Mesendoderm (in vitro differentiated cells): ENCODE results near the gene SMIM8.
A peak's percentile ranks its signal among the peaks of the same experiment; 100 is the strongest.

Experiments used
- DNase-seq: peaks from one replicate; pipeline ENCODE4 v3.0.0; 2013
- H2AK5ac ChIP-seq: 2 replicates; pipeline ENCODE4 v1.6.1; 2013; ENCODE audit warnings: low read length, inconsistent platforms
- H2BK120ac ChIP-seq: 2 replicates; pipeline ENCODE4 v1.6.1; 2013; ENCODE audit warnings: low read depth, mild to moderate bottlenecking, low read length, moderate library complexity, mixed read lengths
- H2BK15ac ChIP-seq: replicated peaks from 2 replicates; pipeline ENCODE4 v1.6.1; 2013; ENCODE audit warnings: low read depth, mild to moderate bottlenecking, moderate library complexity
- H2BK5ac ChIP-seq: 2 replicates; pipeline ENCODE4 v1.6.1; 2013; ENCODE audit warnings: low read length, inconsistent platforms
- H3K18ac ChIP-seq: 2 replicates; pipeline ENCODE4 v1.6.1; 2013; ENCODE audit warnings: mild to moderate bottlenecking, low read length, mixed read lengths
- H3K23ac ChIP-seq: one replicate; pipeline ENCODE4 v1.6.1; 2013; ENCODE audit warnings: low read length
- H3K27ac ChIP-seq: 2 replicates; pipeline ENCODE4 v1.5.1; 2013; ENCODE audit warnings: low read depth, mild to moderate bottlenecking, inconsistent platforms, low read length, moderate library complexity
- H3K27me3 ChIP-seq: 2 replicates; pipeline ENCODE4 v1.6.1; 2013; ENCODE audit warnings: low read length, control low read depth, mild to moderate bottlenecking, inconsistent platforms; ENCODE audit not compliant: insufficient read depth, poor library complexity
- H3K36me3 ChIP-seq: 2 replicates; pipeline ENCODE4 v1.6.1; 2013; ENCODE audit warnings: low read length, inconsistent platforms; ENCODE audit not compliant: control insufficient read depth, insufficient read depth
- H3K4ac ChIP-seq: one replicate; pipeline ENCODE4 v1.6.1; 2013; ENCODE audit warnings: low read depth, mild to moderate bottlenecking, low read length, moderate library complexity
- H3K4me1 ChIP-seq: 2 replicates; pipeline ENCODE4 v1.6.1; 2013; ENCODE audit warnings: low read depth, low read length, inconsistent platforms; ENCODE audit not compliant: control insufficient read depth
- H3K4me2 ChIP-seq: 2 replicates; pipeline ENCODE4 v1.6.1; 2013; ENCODE audit warnings: low read length
- H3K4me3 ChIP-seq: 2 replicates; pipeline ENCODE4 v1.5.1; 2013; ENCODE audit warnings: mild to moderate bottlenecking, low read length
- H3K56ac ChIP-seq: one replicate; pipeline ENCODE4 v1.6.1; 2013; ENCODE audit warnings: low read length
- H3K79me1 ChIP-seq: 2 replicates; pipeline ENCODE4 v1.6.1; 2013; ENCODE audit warnings: low read length, inconsistent platforms
- H3K79me2 ChIP-seq: 2 replicates; pipeline ENCODE4 v1.6.1; 2013; ENCODE audit warnings: mild to moderate bottlenecking, low read length; ENCODE audit not compliant: control insufficient read depth, insufficient read depth
- H3K9ac ChIP-seq: 2 replicates; pipeline ENCODE4 v1.6.1; 2013; ENCODE audit warnings: low read length, inconsistent platforms
- H4K5ac ChIP-seq: one replicate; pipeline ENCODE4 v1.6.1; 2013; ENCODE audit warnings: low read length
- H4K8ac ChIP-seq: one replicate; pipeline ENCODE4 v1.6.1; 2013; ENCODE audit warnings: low read depth, mild to moderate bottlenecking, control low read depth, low read length, moderate library complexity
- WGBS: extraction: QIAGEN DNeasy Blood & Tissue Kit; methylation state at CpG from one replicate; pipeline ENCODE4 v1.1.7; 2013; ENCODE audit warnings: low lambda C conversion rate, missing lambda C conversion rate; ENCODE audit not compliant: insufficient coverage; ENCODE audit errors: extremely low coverage; 5-methylcytosine and 5-hydroxymethylcytosine counted together

Gene SMIM8

GRCh38 chr6:87376643-87377042 is 54.3 kb downstream of the SMIM8 start:
- no peak overlapping the region for H2BK120ac ChIP-seq
- H2AK5ac ChIP-seq = no peak overlapping the region
- H2BK15ac ChIP-seq = no peak overlapping the region
- H3K4me2 ChIP-seq = no peak overlapping the region
- H3K4me3 ChIP-seq = no peak overlapping the region
- no peak overlapping the region for H2BK5ac ChIP-seq
- H3K9ac ChIP-seq = no peak overlapping the region
- WGBS = no CpG with 5 or more reads among the region's 2 CpGs
- no peaks in the 10 kb centered on the region for H3K27me3 ChIP-seq
- no peak overlapping the region for H4K8ac ChIP-seq
- no peaks in the 10 kb centered on the region for H3K79me2 ChIP-seq
- no peak overlapping the region for H3K23ac ChIP-seq
- H3K27ac ChIP-seq = no peak overlapping the region
- no peak for DNase-seq
- no peaks in the 10 kb centered on the region for H3K36me3 ChIP-seq
- no peak overlapping the region for H3K18ac ChIP-seq
- H3K79me1 ChIP-seq = no peaks in the 10 kb centered on the region
- H3K56ac ChIP-seq = no peak overlapping the region
- no peak overlapping the region for H4K5ac ChIP-seq
- no peaks in the 10 kb centered on the region for H3K4me1 ChIP-seq
- H3K4ac ChIP-seq = no peak overlapping the region

DNA sequence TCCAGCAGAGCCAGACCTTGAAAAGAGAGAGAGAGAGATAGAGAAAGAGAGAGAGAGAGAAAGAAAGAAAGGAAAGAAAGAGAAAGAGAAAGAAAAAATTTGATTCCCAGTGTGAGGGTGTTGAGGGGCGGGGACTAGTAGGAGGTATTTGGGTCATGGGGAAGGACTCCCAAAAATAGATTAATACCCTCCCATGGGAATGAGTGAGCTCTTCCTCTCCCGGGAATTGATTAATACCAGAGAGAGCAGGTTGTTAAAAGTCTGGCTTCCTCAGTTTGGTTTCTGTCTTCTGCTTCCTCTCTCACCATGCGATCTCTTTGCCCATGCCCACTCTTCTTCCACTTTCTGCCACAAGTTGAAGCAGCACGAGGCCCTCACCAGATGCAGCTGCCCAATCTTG is 56.6 kb downstream of the SMIM8 start:
- Histone ChIP-seq H4K8ac (no peak overlapping the region), H3K36me3 (no peaks in the 10 kb centered on the region), H4K5ac (no peak overlapping the region), H3K4me2 (no peak overlapping the region), H2BK5ac (no peak overlapping the region), H2BK15ac (no peak overlapping the region), H3K9ac (no peak overlapping the region), H3K27me3 (no peaks in the 10 kb centered on the region), H2AK5ac (no peak overlapping the region), H2BK120ac (no peak overlapping the region), H3K79me1 (no peaks in the 10 kb centered on the region), H3K4me1 (no peaks in the 10 kb centered on the region), H3K27ac (no peak overlapping the region), H3K56ac (no peak overlapping the region), H3K4me3 (no peak overlapping the region), H3K79me2 (no peaks in the 10 kb centered on the region), H3K23ac (no peak overlapping the region), H3K4ac (no peak overlapping the region), H3K18ac (no peak overlapping the region)
- DNase-seq = no peak
- no CpG with 5 or more reads among the region's 4 CpGs for WGBS

- no peak overlapping the region for H3K18ac ChIP-seq
- no peak overlapping the region for H2AK5ac ChIP-seq
- H3K79me2 ChIP-seq = no peaks in the 10 kb centered on the region
- no peak overlapping the region for H3K4me3 ChIP-seq
- no peak overlapping the region for H3K4me2 ChIP-seq
- no peak overlapping the region for H4K8ac ChIP-seq
- no peaks in the 10 kb centered on the region for H3K36me3 ChIP-seq
- no peaks in the 10 kb centered on the region for H3K27me3 ChIP-seq
- DNase-seq = no peak
- H4K5ac ChIP-seq = no peak overlapping the region
- H3K79me1 ChIP-seq = no peaks in the 10 kb centered on the region
- H3K4me1 ChIP-seq = no peaks in the 10 kb centered on the region
- H2BK15ac ChIP-seq = no peak overlapping the region
- no peak overlapping the region for H3K9ac ChIP-seq
- H3K56ac ChIP-seq = no peak overlapping the region
- H2BK5ac ChIP-seq = no peak overlapping the region
- H3K4ac ChIP-seq = no peak overlapping the region
- WGBS = no CpG with 5 or more reads among the region's 5 CpGs
- H2BK120ac ChIP-seq = no peak overlapping the region
- H3K23ac ChIP-seq = no peak overlapping the region
- no peak overlapping the region for H3K27ac ChIP-seq
Observed at GRCh38 chr6:87382861-87383260, 60.5 kb downstream of the SMIM8 start.

DNA sequence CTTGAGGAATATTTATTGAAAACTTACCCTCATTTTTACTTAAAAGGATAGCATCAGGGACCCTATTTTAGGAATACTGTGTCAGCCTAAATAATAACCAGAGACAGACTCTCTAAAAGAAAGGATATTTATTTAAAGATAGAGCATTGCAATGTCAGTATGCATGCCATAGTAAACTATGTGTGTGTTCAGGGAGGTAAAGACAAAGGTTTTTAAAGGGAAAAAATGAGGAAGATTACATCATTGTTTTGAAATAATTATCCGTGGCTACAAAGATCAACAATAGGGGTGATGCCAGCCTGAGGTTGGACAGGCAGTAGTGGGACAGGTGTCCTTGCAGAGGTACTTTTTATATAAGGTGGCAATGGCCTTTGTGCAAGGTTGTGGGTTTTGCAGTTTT is 61.6 kb downstream of the SMIM8 start:
- H3K27ac ChIP-seq = no peak overlapping the region
- no peaks in the 10 kb centered on the region for H3K79me2 ChIP-seq
- H3K4ac ChIP-seq = no peak overlapping the region
- no peak overlapping the region for H3K4me2 ChIP-seq
- no CpG with 5 or more reads among the region's 1 CpG for WGBS
- H2BK15ac ChIP-seq = no peak overlapping the region
- H3K9ac ChIP-seq = no peak overlapping the region
- DNase-seq = no peak
- no peaks in the 10 kb centered on the region for H3K4me1 ChIP-seq
- H2BK5ac ChIP-seq = no peak overlapping the region
- H2AK5ac ChIP-seq = no peak overlapping the region
- H3K23ac ChIP-seq = no peak overlapping the region
- no peak overlapping the region for H3K56ac ChIP-seq
- H3K36me3 ChIP-seq = no peaks in the 10 kb centered on the region
- H3K18ac ChIP-seq = no peak overlapping the region
- H3K27me3 ChIP-seq = no peaks in the 10 kb centered on the region
- no peaks in the 10 kb centered on the region for H3K79me1 ChIP-seq
- no peak overlapping the region for H4K8ac ChIP-seq
- H3K4me3 ChIP-seq = no peak overlapping the region
- H4K5ac ChIP-seq = no peak overlapping the region
- H2BK120ac ChIP-seq = no peak overlapping the region

- H3K27ac ChIP-seq = no peak overlapping the region
- H2AK5ac ChIP-seq = no peak overlapping the region
- H3K56ac ChIP-seq = no peak overlapping the region
- no peak overlapping the region for H3K4me2 ChIP-seq
- no peaks in the 10 kb centered on the region for H3K36me3 ChIP-seq
- DNase-seq = no peak
- no peaks in the 10 kb centered on the region for H3K79me1 ChIP-seq
- H3K18ac ChIP-seq = no peak overlapping the region
- no peak overlapping the region for H4K5ac ChIP-seq
- H3K4me3 ChIP-seq = no peak overlapping the region
- H3K27me3 ChIP-seq = no peaks in the 10 kb centered on the region
- no peak overlapping the region for H3K23ac ChIP-seq
- H3K9ac ChIP-seq = no peak overlapping the region
- no peak overlapping the region for H4K8ac ChIP-seq
- no CpG with 5 or more reads among the region's 3 CpGs for WGBS
- H3K4ac ChIP-seq = no peak overlapping the region
- H2BK120ac ChIP-seq = no peak overlapping the region
- no peaks in the 10 kb centered on the region for H3K4me1 ChIP-seq
- no peak overlapping the region for H2BK15ac ChIP-seq
- no peaks in the 10 kb centered on the region for H3K79me2 ChIP-seq
- H2BK5ac ChIP-seq = no peak overlapping the region
Observed at GRCh38 chr6:87384449-87384848, 62.1 kb downstream of the SMIM8 start.

DNA sequence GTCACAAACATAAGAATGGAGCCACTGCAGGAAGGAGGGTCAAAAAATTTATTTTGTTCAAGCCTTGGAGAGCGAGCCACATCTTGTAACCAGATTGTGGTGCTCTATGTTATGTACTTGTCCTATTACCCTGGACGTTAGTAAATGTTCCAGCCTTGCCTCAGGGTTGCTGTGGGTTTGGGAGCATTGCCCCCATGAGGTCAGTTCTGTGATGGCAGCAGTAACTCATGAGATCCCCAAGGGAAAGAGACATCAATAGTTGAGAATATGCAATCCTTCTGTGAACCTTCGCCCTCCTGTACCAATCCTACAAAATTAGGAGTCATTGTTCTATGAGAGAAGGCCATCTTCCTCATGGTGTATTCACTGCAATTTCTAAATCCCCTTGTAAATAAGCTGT is 68.9 kb downstream of the SMIM8 start:
- Histone ChIP-seq H3K79me2 (no peaks in the 10 kb centered on the region), H2BK5ac (no peak overlapping the region), H2BK15ac (no peak overlapping the region), H3K27ac (no peak overlapping the region), H3K36me3 (no peaks in the 10 kb centered on the region), H2BK120ac (no peak overlapping the region), H3K9ac (no peak overlapping the region), H3K4ac (no peak overlapping the region), H3K4me3 (no peak overlapping the region), H3K27me3 (no peaks in the 10 kb centered on the region), H4K8ac (no peak overlapping the region), H4K5ac (no peak overlapping the region), H3K4me2 (no peak overlapping the region), H3K18ac (no peak overlapping the region), H3K4me1 (no peaks in the 10 kb centered on the region), H3K79me1 (no peaks in the 10 kb centered on the region), H3K23ac (no peak overlapping the region), H3K56ac (no peak overlapping the region), H2AK5ac (no peak overlapping the region)
- peak; percentile 71 for DNase-seq
- no CpG with 5 or more reads among the region's 3 CpGs for WGBS
